Skin epidermis (tissue), 12 donors: ENCODE data around the gene CPED1.

ENCODE experiments used
- H3K27ac ChIP-seq, 21 experiments: fragments of 200-600 bp; sonication (generic) in 11 of 21; one replicate each; pipeline ENCODE4 v1.5.0; 2020; ENCODE audit warnings: mild to moderate bottlenecking in 3 of 21, inconsistent platforms in 2 of 21, moderate library complexity in 2 of 21
- H3K4me3 ChIP-seq, 7 experiments: fragments of 200-600 bp; sonication (generic) in 2 of 7; one replicate each; pipeline ENCODE4 v1.5.0; 2020; ENCODE audit warnings: inconsistent platforms in 2 of 7, mild to moderate bottlenecking in 2 of 7, moderate library complexity in 1 of 7

The CPED1 gene

GRCh38 chr7:121344093-121344492 lies 355.6 kb downstream of the CPED1 start:
- Histone ChIP-seq H3K27ac (no peak overlapping the region), H3K4me3 (no peak overlapping the region)

GRCh38 chr7:121344497-121344896 lies 356.0 kb downstream of the CPED1 start:
- Histone ChIP-seq H3K4me3 (no peak overlapping the region), H3K27ac (peak overlapping the region in 1 of 21 experiments; percentile 8)
